HL-60 (cell line): ENCODE results near the gene TARS1.

Experiments
- GABPA ChIP-seq: IDR thresholded peaks from 2 replicates; pipeline ENCODE4 v1.6.1; 2012; ENCODE audit warnings: low read depth
- POLR2AphosphoS5 ChIP-seq: IDR thresholded peaks from 2 replicates; pipeline ENCODE4 v1.6.1; 2012; ENCODE audit warnings: low read depth
- SPI1 ChIP-seq: IDR thresholded peaks from 2 replicates; pipeline ENCODE4 v1.6.1; 2012; ENCODE audit warnings: low read depth, mild to moderate bottlenecking, borderline replicate concordance
- TF ChIP-seq, protein P1 (sequence below): IDR thresholded peaks from one replicate; pipeline ENCODE4 v1.5.1; 2011; ENCODE audit warnings: low read length, control low read depth, inconsistent platforms; ENCODE audit not compliant: insufficient read depth

DNA sequence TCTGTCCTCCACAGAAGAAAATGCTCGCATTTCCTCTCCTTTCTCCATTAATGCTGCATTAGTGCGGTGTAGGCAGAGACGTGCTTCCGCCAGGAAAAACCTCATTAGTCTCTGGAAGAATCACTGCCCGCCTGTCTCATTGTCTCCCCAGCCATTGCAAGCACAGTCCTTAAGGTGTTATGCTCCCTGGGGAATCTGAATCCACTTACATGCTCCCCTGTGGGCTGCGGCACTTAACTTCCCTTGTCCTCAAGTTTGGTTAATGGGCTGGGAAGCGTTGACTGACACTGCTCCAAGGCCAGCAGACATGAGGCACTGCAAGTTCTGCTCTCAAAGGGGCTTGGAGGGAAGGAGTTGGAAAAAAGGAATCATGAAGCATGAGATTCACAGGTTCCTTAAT is 41.6 kb downstream of the TARS1 start:
- TF ChIP-seq, protein P1, sequence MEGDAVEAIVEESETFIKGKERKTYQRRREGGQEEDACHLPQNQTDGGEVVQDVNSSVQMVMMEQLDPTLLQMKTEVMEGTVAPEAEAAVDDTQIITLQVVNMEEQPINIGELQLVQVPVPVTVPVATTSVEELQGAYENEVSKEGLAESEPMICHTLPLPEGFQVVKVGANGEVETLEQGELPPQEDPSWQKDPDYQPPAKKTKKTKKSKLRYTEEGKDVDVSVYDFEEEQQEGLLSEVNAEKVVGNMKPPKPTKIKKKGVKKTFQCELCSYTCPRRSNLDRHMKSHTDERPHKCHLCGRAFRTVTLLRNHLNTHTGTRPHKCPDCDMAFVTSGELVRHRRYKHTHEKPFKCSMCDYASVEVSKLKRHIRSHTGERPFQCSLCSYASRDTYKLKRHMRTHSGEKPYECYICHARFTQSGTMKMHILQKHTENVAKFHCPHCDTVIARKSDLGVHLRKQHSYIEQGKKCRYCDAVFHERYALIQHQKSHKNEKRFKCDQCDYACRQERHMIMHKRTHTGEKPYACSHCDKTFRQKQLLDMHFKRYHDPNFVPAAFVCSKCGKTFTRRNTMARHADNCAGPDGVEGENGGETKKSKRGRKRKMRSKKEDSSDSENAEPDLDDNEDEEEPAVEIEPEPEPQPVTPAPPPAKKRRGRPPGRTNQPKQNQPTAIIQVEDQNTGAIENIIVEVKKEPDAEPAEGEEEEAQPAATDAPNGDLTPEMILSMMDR = no peak
- no peak for TF ChIP-seq GABPA
- TF ChIP-seq SPI1 = no peak
- no peak for TF ChIP-seq POLR2AphosphoS5
